GM12878 (cell line): ENCODE data around the gene XPNPEP2. TPM values are rescaled to one million over a fixed set of nuclear protein-coding genes. Genes with fewer than 3 reads are reported as not detected.

ENCODE experiments used
- ATAC-seq: fragments of 200-7000 bp; cut with Tn5 transposase; 3 replicates; pipeline ENCODE4 v1.9.1; 2020; ENCODE audit warnings: mild to moderate bottlenecking, moderate library complexity
- BruUV-seq: library from RNA; stranded (reverse); fragments of 400-500 nt; replicated peaks from 2 replicates; lab custom pipeline; 2021; lab: Mats Ljungman, UMichigan
- CTCF ChIA-PET: fragments of 300-600 bp; sonication (Branson Sonifier 250); formaldehyde crosslinking; extraction: SDS; loops from one replicate; lab custom pipeline; 2021; ENCODE audit warnings: inconsistent platforms; lab: Yijun Ruan, JAX
- POLR2A ChIA-PET: fragments of 350-600 bp; formaldehyde crosslinking; extraction: SDS; loops from one replicate; lab custom pipeline; 2021; ENCODE audit warnings: inconsistent platforms; lab: Charles Lee
- RAD21 ChIA-PET: fragments of 300-600 bp; sonication (Branson Sonifier 250); formaldehyde crosslinking; loops from one replicate; lab custom pipeline; 2023; ENCODE audit warnings: antibody characterized with exemption; ENCODE audit not compliant: unreplicated experiment; lab: Charles Lee
- SMC1A ChIA-PET: fragments of 300-600 bp; sonication (Branson Sonifier 250); formaldehyde crosslinking; loops from one replicate; lab custom pipeline; 2023; ENCODE audit not compliant: unreplicated experiment, uncharacterized antibody; lab: Charles Lee
- DNase-seq: peaks from one replicate; pipeline ENCODE4 v3.0.0-alpha.2; 2011; ENCODE audit warnings: low read depth, low spot score
- FAIRE-seq: peaks from 3 replicates; lab custom pipeline; 2011; peaks lifted over from hg19 to GRCh38; lab: Jason Lieb, UNC
- H2AFZ ChIP-seq: 2 replicates; pipeline ENCODE4 v1.6.0; 2011; ENCODE audit warnings: low read depth, low read length, control low read depth; ENCODE audit not compliant: control insufficient read depth
- H3K27ac ChIP-seq: 2 replicates; pipeline ENCODE4 v1.5.1; 2011; ENCODE audit warnings: control low read depth; ENCODE audit not compliant: control insufficient read depth, insufficient read depth
- H3K27me3 ChIP-seq, 2 experiments: replicated peaks in 1 of 2; 2 replicates each; pipeline versions ENCODE4 v1.6.0 to v1.6.1; 2011; ENCODE audit warnings: low read length in 1 of 2; ENCODE audit not compliant: control insufficient read depth in 2 of 2, insufficient read depth in 2 of 2
- H3K36me3 ChIP-seq, 2 experiments: 2 replicates each; pipeline ENCODE4 v1.5.1; 2011; ENCODE audit warnings: low read length in 1 of 2; ENCODE audit not compliant: control insufficient read depth in 2 of 2, insufficient read depth in 2 of 2
- H3K4me1 ChIP-seq: 2 replicates; pipeline ENCODE4 v1.6.1; 2011; ENCODE audit warnings: mild to moderate bottlenecking, low read length, moderate library complexity, mixed read lengths; ENCODE audit not compliant: control insufficient read depth, insufficient read depth
- H3K4me2 ChIP-seq: 2 replicates; pipeline ENCODE4 v1.6.0; 2011; ENCODE audit warnings: control low read depth; ENCODE audit not compliant: control insufficient read depth, insufficient read depth
- H3K4me3 ChIP-seq: fragments of 200-600 bp; sonication (generic); 2 replicates; pipeline ENCODE4 v1.5.1; 2016
- H3K79me2 ChIP-seq: 2 replicates; pipeline ENCODE4 v1.6.0; 2011; ENCODE audit warnings: low read length; ENCODE audit not compliant: control insufficient read depth, insufficient read depth
- H3K9ac ChIP-seq: 2 replicates; pipeline ENCODE4 v1.8.0; 2011; ENCODE audit warnings: low read length, control low read depth, mixed read lengths; ENCODE audit not compliant: control insufficient read depth, insufficient read depth
- H3K9me3 ChIP-seq: replicated peaks from 3 replicates; pipeline ENCODE4 v1.5.1; 2011; ENCODE audit warnings: mild to moderate bottlenecking, low read length; ENCODE audit not compliant: control insufficient read depth, insufficient read depth
- H4K20me1 ChIP-seq: 2 replicates; pipeline ENCODE4 v1.6.0; 2011; ENCODE audit not compliant: control insufficient read depth, insufficient read depth
- BRCA1 ChIP-seq: IDR thresholded peaks from 2 replicates; pipeline ENCODE4 v1.6.1; 2011; ENCODE audit warnings: low read depth, low read length, improper control_type of control experiment
- DPF2 ChIP-seq: fragments of 450-650 bp; IDR thresholded peaks from 2 replicates; pipeline ENCODE4 v1.6.1; 2017; ENCODE audit warnings: mild to moderate bottlenecking
- E2F8 ChIP-seq: fragments of 450-650 bp; IDR thresholded peaks from 2 replicates; pipeline ENCODE4 v1.6.1; 2018; ENCODE audit warnings: mild to moderate bottlenecking, low read depth, moderate library complexity; ENCODE audit not compliant: partially characterized antibody
- FOS ChIP-seq: IDR thresholded peaks from 3 replicates; pipeline ENCODE4 v1.6.1; 2011; ENCODE audit warnings: borderline replicate concordance; ENCODE audit not compliant: insufficient read length; ENCODE audit errors: extremely low read depth
- LARP7 ChIP-seq: fragments of 450-650 bp; IDR thresholded peaks from 2 replicates; pipeline ENCODE4 v1.6.1; 2017; ENCODE audit warnings: mild to moderate bottlenecking
- MLLT1 ChIP-seq: fragments of 450-650 bp; IDR thresholded peaks from 2 replicates; pipeline ENCODE4 v1.6.1; 2016; ENCODE audit warnings: mild to moderate bottlenecking
- NFXL1 ChIP-seq: fragments of 450-650 bp; IDR thresholded peaks from 2 replicates; pipeline ENCODE4 v1.6.1; 2017; ENCODE audit warnings: antibody characterized with exemption, mild to moderate bottlenecking, borderline replicate concordance
- NR2F1 ChIP-seq: fragments of 450-650 bp; conservative IDR thresholded peaks from 2 replicates; pipeline ENCODE4 v1.6.1; 2017; ENCODE audit warnings: mild to moderate bottlenecking
- POLR2AphosphoS5 ChIP-seq: IDR thresholded peaks from 2 replicates; pipeline ENCODE4 v1.6.1; 2011; ENCODE audit warnings: mild to moderate bottlenecking, low read length, inconsistent platforms
- RCOR1 ChIP-seq: conservative IDR thresholded peaks from 2 replicates; pipeline ENCODE4 v1.6.1; 2012; ENCODE audit warnings: low read depth, low read length, improper control_type of control experiment
- SP1 ChIP-seq: IDR thresholded peaks from one replicate; pipeline ENCODE4 v1.6.1; 2011; ENCODE audit warnings: low read depth, low read length
- TBL1XR1 ChIP-seq: IDR thresholded peaks from 2 replicates; pipeline ENCODE4 v1.6.1; 2012; ENCODE audit warnings: low read depth, low read length, improper control_type of control experiment
- WRNIP1 ChIP-seq: IDR thresholded peaks from 2 replicates; pipeline ENCODE4 v1.6.1; 2011; ENCODE audit warnings: low read depth, low read length, improper control_type of control experiment, borderline replicate concordance
- ZSCAN29 ChIP-seq: fragments of 450-650 bp; IDR thresholded peaks from 2 replicates; pipeline ENCODE4 v1.6.1; 2017; ENCODE audit warnings: mild to moderate bottlenecking, moderate library complexity
- WGBS: methylation state at CpG from one replicate; pipeline ENCODE4 v1.1.6; 2016; ENCODE audit warnings: low lambda C conversion rate; ENCODE audit not compliant: insufficient replicate concordance, insufficient coverage; ENCODE audit errors: missing lambda C conversion rate; 5-methylcytosine and 5-hydroxymethylcytosine counted together
- in situ Hi-C: fragments of 300-500 bp; cut with MboI; formaldehyde crosslinking; loops from 9 replicates; pipeline ENCODE4 v1.14.3; 2018; ENCODE audit warnings: mixed read lengths
- intact Hi-C: fragments of 100-400 bp; cut with micrococcal nuclease; formaldehyde crosslinking; loops from one replicate; pipeline ENCODE4 v1.14.2; 2022; ENCODE audit not compliant: unreplicated experiment
- polyA plus RNA-seq, 11 experiments: library from polyadenylated mRNA; depleted of rRNA in 4 of 11; unstranded in 6 of 11; stranded (reverse) in 5 of 11; fragments of >200 nt; fragmentation: Nextera tagmentation in 4 of 11; fragmentation: Illumina TruSeq in 1 of 11; extraction: Ambion mirVana in 4 of 11; extraction: Trizol in 1 of 11; gene quantifications; 1 replicate in 1 of 11; 2 replicates in 10 of 11; pipeline versions ENCODE4 v1.2.1 to v1.2.3, GENCODE V29; 2011 to 2016; ENCODE audit warnings: inconsistent platforms in 2 of 11, missing spikeins in 2 of 11, low read depth in 1 of 11
- total RNA-seq, 4 experiments: library from RNA; depleted of rRNA in 3 of 4; stranded (reverse); fragments of >200 nt in 3 of 4; fragmentation: Illumina TruSeq in 1 of 4; extraction: Trizol in 1 of 4; gene quantifications; 2 replicates each; pipeline versions ENCODE4 v1.2.1 to v1.2.3, GENCODE V29; 2013 to 2021
- TF ChIP-seq, protein P1 (sequence below): fragments of 450-650 bp; IDR thresholded peaks from 2 replicates; pipeline ENCODE4 v1.6.1; 2017; ENCODE audit warnings: borderline replicate concordance

Gene XPNPEP2
- total and polyA plus RNA-seq, 10 of the 15 experiments (the other 5 are each of a cell fraction or from before 2014, with no cell fraction given), result 0.04 to 0.37 (median 0.15) TPM

DNA sequence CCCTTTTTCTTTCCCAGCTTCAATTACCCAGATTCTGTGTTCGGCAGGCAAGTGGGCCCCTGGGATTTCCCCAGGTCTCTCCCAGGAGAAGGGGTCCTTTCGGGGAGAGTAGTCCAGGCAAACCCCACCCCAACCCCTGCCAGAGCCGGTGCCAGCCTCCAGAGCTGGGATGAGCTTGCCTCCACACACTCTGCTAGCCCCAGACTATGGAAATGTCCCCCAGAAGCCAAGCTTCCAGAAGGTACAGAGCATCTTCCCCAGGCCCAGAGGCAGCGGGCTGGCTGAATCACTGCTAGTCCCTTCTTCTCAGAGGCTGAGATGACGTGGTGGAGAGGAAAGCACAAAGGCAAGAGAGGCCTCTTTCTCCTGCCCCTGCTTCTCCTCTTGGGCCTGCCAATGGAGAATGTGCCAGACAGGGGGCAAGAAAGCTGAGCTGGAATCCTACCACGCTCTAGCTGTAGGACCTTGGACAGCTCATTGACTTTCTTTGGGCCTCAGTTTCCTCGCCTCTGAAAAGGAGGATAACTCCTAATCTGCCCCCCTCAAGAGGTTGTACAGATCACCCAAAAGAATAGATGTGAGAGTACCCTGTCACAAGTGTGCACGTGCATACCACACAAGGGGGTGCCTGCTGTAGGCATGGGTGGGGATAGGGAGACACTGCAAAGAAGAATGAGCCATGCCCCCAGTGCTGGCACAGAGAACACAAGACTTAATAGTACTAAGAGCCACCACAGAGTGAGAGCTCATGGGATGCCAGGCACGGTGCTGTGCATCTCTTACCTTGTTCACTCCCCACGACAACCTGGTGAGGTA, 43.1 kb downstream of the XPNPEP2 start:
- ChIA-PET POLR2A (interaction anchor here (0.6 to 11.2 kb wide), 9 partner anchors 11 to 392 kb away, joined by 3 to 169 read pairs (median 3); partner anchors contain the start of gene UTP14A), RAD21 (interaction anchor here (1.0 to 7.0 kb wide), 13 partner anchors 8 to 327 kb away, joined by 3 to 166 read pairs (median 4); partner anchors contain the start of gene XPNPEP2), CTCF (interaction anchor here (0.6 to 4.9 kb wide), 11 partner anchors 10 to 279 kb away, joined by 3 to 66 read pairs (median 3); no protein-coding TSS in a partner anchor), SMC1A (interaction anchor here (0.9 to 14.8 kb wide), 12 partner anchors 8 to 304 kb away, joined by 3 to 165 read pairs (median 4); no protein-coding TSS in a partner anchor)
- FAIRE-seq, result no peak
- peak; percentile 1; the same call in 2 of the 3 replicates for ATAC-seq
- no TSS peak for BruUV-seq
- no peak for DNase-seq
- peaks cover 0 to 8% of the 10 kb centered on the region in 2 experiments; a peak in 2 of 4 replicates for H3K36me3 ChIP-seq
- H3K4me3 ChIP-seq, result peak overlapping the region; percentile 84
- in situ Hi-C loops, result no loop called here
- H3K27me3 ChIP-seq, result no peaks in the 10 kb centered on the region
- intact Hi-C loops, result loop anchor here (1.0 to 2.0 kb wide), 2 partner anchors 13 to 23 kb away; no protein-coding TSS in a partner anchor
- H4K20me1 ChIP-seq, result no peaks in the 10 kb centered on the region
- H3K9me3 ChIP-seq, result no peaks in the 10 kb centered on the region
- peaks cover 71% of the 10 kb centered on the region for H3K79me2 ChIP-seq
- peak overlapping the region; percentile 92 for H3K4me2 ChIP-seq
- 12% methylated on average over 10 of the region's 10 CpGs for WGBS
- peak overlapping the region; percentile 96 for H3K27ac ChIP-seq
- peak overlapping the region; percentile 93 for H3K9ac ChIP-seq
- no peak overlapping the region for H2AFZ ChIP-seq
- H3K4me1 ChIP-seq, result peaks cover 50% of the 10 kb centered on the region
- TF ChIP-seq NR2F1 (0 out of 2 replicates have a peak, but pooled peaks have one; percentile 5), RCOR1 (no peak), POLR2AphosphoS5 (peak; percentile 66; the same call in 1 of the 2 replicates), MLLT1 (no peak; the same call in none of the 2 replicates), SP1 (no peak), ZSCAN29 (no peak), DPF2 (peak; percentile 58), WRNIP1 (0 out of 2 replicates have a peak, but pooled peaks have one; percentile 15), TBL1XR1 (no peak), NFXL1 (no peak), E2F8 (no peak), LARP7 (peak; percentile 57; the same call in 1 of the 2 replicates), BRCA1 (no peak), FOS (no peak)
- TF ChIP-seq, protein P1, sequence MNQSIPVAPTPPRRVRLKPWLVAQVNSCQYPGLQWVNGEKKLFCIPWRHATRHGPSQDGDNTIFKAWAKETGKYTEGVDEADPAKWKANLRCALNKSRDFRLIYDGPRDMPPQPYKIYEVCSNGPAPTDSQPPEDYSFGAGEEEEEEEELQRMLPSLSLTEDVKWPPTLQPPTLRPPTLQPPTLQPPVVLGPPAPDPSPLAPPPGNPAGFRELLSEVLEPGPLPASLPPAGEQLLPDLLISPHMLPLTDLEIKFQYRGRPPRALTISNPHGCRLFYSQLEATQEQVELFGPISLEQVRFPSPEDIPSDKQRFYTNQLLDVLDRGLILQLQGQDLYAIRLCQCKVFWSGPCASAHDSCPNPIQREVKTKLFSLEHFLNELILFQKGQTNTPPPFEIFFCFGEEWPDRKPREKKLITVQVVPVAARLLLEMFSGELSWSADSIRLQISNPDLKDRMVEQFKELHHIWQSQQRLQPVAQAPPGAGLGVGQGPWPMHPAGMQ, result no peak
